HL-60/S4 (cell line): ENCODE measurements around the gene WWP2.

Source experiments
- in situ Hi-C: fragments of 300-500 bp; cut with MboI; formaldehyde crosslinking; loops from 2 replicates; pipeline ENCODE4 v1.14.3; 2022; ENCODE audit warnings: low sequenced_read_pairs

The WWP2 gene

GRCh38 chr16:69924041-69924775 is 162.1 kb downstream of the WWP2 start:
- in situ Hi-C loops = no loop called here

- in situ Hi-C loops = no loop called here
Measured at GRCh38 chr16:69924777-69925191, 162.7 kb downstream of the WWP2 start.

- in situ Hi-C loops = no loop called here
Measured at GRCh38 chr16:69925311-69925710, 163.2 kb downstream of the WWP2 start.

GRCh38 chr16:69926241-69926640 is 164.1 kb downstream of the WWP2 start:
- in situ Hi-C loops = no loop called here

GRCh38 chr16:69927056-69927757 is 165.1 kb downstream of the WWP2 start:
- in situ Hi-C loops = no loop called here

GRCh38 chr16:69928856-69929400 is 166.8 kb downstream of the WWP2 start:
- in situ Hi-C loops = no loop called here

- in situ Hi-C loops = no loop called here
Measured at GRCh38 chr16:69929480-69929879, 167.3 kb downstream of the WWP2 start.

- in situ Hi-C loops = no loop called here
Measured at GRCh38 chr16:69930117-69930776, 168.1 kb downstream of the WWP2 start.

GRCh38 chr16:69931631-69932030 is 169.5 kb downstream of the WWP2 start:
- in situ Hi-C loops = no loop called here

- in situ Hi-C loops = no loop called here
Measured at GRCh38 chr16:69932228-69932627, 170.1 kb downstream of the WWP2 start.

GRCh38 chr16:69932691-69933392 is 170.7 kb downstream of the WWP2 start:
- in situ Hi-C loops = no loop called here

- in situ Hi-C loops = no loop called here
Measured at GRCh38 chr16:69934044-69934443, 171.9 kb downstream of the WWP2 start.

GRCh38 chr16:69934751-69935150 is 172.6 kb downstream of the WWP2 start:
- in situ Hi-C loops = no loop called here

GRCh38 chr16:69935278-69935711 is 173.2 kb downstream of the WWP2 start:
- in situ Hi-C loops = no loop called here

- in situ Hi-C loops = no loop called here
Measured at GRCh38 chr16:69935740-69936139, 173.6 kb downstream of the WWP2 start.

GRCh38 chr16:69936252-69936651 is 174.1 kb downstream of the WWP2 start:
- in situ Hi-C loops = no loop called here

GRCh38 chr16:69936751-69937211 is 174.6 kb downstream of the WWP2 start:
- in situ Hi-C loops = no loop called here

- in situ Hi-C loops = no loop called here
Measured at GRCh38 chr16:69937465-69937951, 175.4 kb downstream of the WWP2 start.

GRCh38 chr16:69938981-69939820 is 177.1 kb downstream of the WWP2 start:
- in situ Hi-C loops = no loop called here
